Measurements from ENCODE around the gene PRSS12. TPM values are rescaled to one million over a fixed set of nuclear protein-coding genes. Genes with fewer than 3 reads are reported as not detected.

Gene PRSS12
- total and polyA plus RNA-seq, 2 experiments from 2014 or later: 5.5 to 12.9 TPM

GRCh38 chr4:118390121-118390520 lies 37.3 kb upstream of the PRSS12 start:
- H3K4me1 Mint-ChIP-seq: peaks cover under 1% of the 10 kb centered on the region; the same call in 2 of the 3 replicates
- Histone ChIP-seq H3K27ac (ENCODE audit: low read depth) (no peak overlapping the region), H3K9me2 (ENCODE audit: insufficient read depth) (no peaks in the 10 kb centered on the region), H4K20me1 (replicated peaks; ENCODE audit: insufficient read depth) (no peaks in the 10 kb centered on the region), H3F3A (replicated peaks; ENCODE audit: low read depth) (no peaks in the 10 kb centered on the region), H3K36me3 (ENCODE audit: insufficient read depth) (no peaks in the 10 kb centered on the region; the same call in 1 of the 2 replicates), H3K79me2 (replicated peaks; ENCODE audit: insufficient read depth) (no peaks in the 10 kb centered on the region), H3K27me3 (ENCODE audit: insufficient read depth) (no peaks in the 10 kb centered on the region), H3K4me3 (no peak overlapping the region), H3K4me2 (no peak overlapping the region), H2AFZ (no peak overlapping the region), H3K4me1 (ENCODE audit: insufficient read depth) (no peaks in the 10 kb centered on the region; the same call in 1 of the 2 replicates)
- peaks cover 17% of the 10 kb centered on the region for H3K9me3 Mint-ChIP-seq
- H3K4me3 Mint-ChIP-seq: no peak overlapping the region
- no peak for DNase-seq (ENCODE audit: low spot score)
- no peak overlapping the region for H3K27ac Mint-ChIP-seq
- TF ChIP-seq ZNF331 (CRISPR knock-in tag; IDR thresholded peaks at IDR 0.05; ENCODE audit: low read depth) (no peak), ZNF462 (CRISPR knock-in tag; IDR thresholded peaks at IDR 0.05) (no peak), ZNF114 (CRISPR knock-in tag; IDR thresholded peaks at IDR 0.05) (no peak), POLR2AphosphoS5 (IDR thresholded peaks at IDR 0.05; ENCODE audit: low read depth) (no peak), CREB1 (CRISPR knock-in tag; IDR thresholded peaks at IDR 0.05; ENCODE audit: low read depth) (no peak), EZH2phosphoT487 (IDR thresholded peaks at IDR 0.05; ENCODE audit: unreplicated experiment) (no peak), JUNB (IDR thresholded peaks at IDR 0.05; ENCODE audit: unreplicated experiment) (no peak), ETS1 (IDR thresholded peaks at IDR 0.05) (no peak), NANOG (IDR thresholded peaks at IDR 0.05; ENCODE audit: borderline replicate concordance) (no peak), STAT1 (IDR thresholded peaks at IDR 0.05; ENCODE audit: unreplicated experiment) (no peak), EZH2 (IDR thresholded peaks at IDR 0.05; ENCODE audit: low read depth, unreplicated experiment) (no peak)
- TF ChIP-seq, protein P1, sequence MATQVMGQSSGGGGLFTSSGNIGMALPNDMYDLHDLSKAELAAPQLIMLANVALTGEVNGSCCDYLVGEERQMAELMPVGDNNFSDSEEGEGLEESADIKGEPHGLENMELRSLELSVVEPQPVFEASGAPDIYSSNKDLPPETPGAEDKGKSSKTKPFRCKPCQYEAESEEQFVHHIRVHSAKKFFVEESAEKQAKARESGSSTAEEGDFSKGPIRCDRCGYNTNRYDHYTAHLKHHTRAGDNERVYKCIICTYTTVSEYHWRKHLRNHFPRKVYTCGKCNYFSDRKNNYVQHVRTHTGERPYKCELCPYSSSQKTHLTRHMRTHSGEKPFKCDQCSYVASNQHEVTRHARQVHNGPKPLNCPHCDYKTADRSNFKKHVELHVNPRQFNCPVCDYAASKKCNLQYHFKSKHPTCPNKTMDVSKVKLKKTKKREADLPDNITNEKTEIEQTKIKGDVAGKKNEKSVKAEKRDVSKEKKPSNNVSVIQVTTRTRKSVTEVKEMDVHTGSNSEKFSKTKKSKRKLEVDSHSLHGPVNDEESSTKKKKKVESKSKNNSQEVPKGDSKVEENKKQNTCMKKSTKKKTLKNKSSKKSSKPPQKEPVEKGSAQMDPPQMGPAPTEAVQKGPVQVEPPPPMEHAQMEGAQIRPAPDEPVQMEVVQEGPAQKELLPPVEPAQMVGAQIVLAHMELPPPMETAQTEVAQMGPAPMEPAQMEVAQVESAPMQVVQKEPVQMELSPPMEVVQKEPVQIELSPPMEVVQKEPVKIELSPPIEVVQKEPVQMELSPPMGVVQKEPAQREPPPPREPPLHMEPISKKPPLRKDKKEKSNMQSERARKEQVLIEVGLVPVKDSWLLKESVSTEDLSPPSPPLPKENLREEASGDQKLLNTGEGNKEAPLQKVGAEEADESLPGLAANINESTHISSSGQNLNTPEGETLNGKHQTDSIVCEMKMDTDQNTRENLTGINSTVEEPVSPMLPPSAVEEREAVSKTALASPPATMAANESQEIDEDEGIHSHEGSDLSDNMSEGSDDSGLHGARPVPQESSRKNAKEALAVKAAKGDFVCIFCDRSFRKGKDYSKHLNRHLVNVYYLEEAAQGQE (IDR thresholded peaks at IDR 0.05; ENCODE audit: unreplicated experiment): no peak
- TF ChIP-seq, protein P2, sequence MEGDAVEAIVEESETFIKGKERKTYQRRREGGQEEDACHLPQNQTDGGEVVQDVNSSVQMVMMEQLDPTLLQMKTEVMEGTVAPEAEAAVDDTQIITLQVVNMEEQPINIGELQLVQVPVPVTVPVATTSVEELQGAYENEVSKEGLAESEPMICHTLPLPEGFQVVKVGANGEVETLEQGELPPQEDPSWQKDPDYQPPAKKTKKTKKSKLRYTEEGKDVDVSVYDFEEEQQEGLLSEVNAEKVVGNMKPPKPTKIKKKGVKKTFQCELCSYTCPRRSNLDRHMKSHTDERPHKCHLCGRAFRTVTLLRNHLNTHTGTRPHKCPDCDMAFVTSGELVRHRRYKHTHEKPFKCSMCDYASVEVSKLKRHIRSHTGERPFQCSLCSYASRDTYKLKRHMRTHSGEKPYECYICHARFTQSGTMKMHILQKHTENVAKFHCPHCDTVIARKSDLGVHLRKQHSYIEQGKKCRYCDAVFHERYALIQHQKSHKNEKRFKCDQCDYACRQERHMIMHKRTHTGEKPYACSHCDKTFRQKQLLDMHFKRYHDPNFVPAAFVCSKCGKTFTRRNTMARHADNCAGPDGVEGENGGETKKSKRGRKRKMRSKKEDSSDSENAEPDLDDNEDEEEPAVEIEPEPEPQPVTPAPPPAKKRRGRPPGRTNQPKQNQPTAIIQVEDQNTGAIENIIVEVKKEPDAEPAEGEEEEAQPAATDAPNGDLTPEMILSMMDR (conservative IDR thresholded peaks at IDR 0.05; ENCODE audit: low read depth in 2 of 2): no peak
- H3K36me3 Mint-ChIP-seq (ENCODE audit: low read depth): peaks cover 4% of the 10 kb centered on the region; the same call in 1 of the 3 replicates
- ATAC-seq: no peak
- peaks cover 2% of the 10 kb centered on the region for H3K27me3 Mint-ChIP-seq (ENCODE audit: insufficient read depth, low read depth, poor library complexity)

Data from GM23338 (cell line).